GM12891 (cell line): ENCODE results near the gene CNOT11.

Experiments used
- PAX5 ChIP-seq: IDR thresholded peaks from 2 replicates; pipeline ENCODE4 v1.6.1; 2011; ENCODE audit warnings: low read length, moderate library complexity, mild to moderate bottlenecking; ENCODE audit not compliant: insufficient read depth, severe bottlenecking
- POLR2A ChIP-seq: IDR thresholded peaks from 2 replicates; pipeline ENCODE4 v1.6.1; 2011; ENCODE audit warnings: low read depth, low read length, control low read depth
- POLR2AphosphoS5 ChIP-seq: IDR thresholded peaks from 2 replicates; pipeline ENCODE4 v1.6.1; 2011; ENCODE audit warnings: low read depth, low read length, control low read depth
- POU2F2 ChIP-seq: IDR thresholded peaks from 2 replicates; pipeline ENCODE4 v1.6.1; 2011; ENCODE audit warnings: low read depth, mild to moderate bottlenecking, control low read depth, low read length, moderate library complexity
- SPI1 ChIP-seq: IDR thresholded peaks from 2 replicates; pipeline ENCODE4 v1.6.1; 2011; ENCODE audit warnings: low read depth, low read length, control low read depth
- TAF1 ChIP-seq: IDR thresholded peaks from 2 replicates; pipeline ENCODE4 v1.6.1; 2011; ENCODE audit warnings: low read depth, low read length, control low read depth

DNA sequence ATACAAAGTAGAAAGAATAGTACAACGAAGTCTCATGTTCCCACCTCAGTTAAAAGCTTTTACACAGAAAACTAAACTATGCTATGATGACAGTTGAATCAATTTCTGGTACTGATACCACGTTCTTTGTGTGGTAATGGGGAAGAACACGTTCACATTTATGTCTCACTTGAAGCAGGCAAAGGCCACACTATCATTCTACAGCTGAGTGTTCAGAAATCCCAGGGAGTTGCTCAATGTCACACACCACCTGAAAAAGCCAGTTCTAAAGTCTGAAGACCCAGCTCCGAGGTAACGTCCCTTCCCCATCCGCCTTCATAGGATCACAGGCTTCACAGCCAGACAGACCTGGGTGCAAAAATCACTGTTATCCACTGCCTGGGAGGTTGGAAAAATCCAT, 46.9 kb downstream of the CNOT11 start:
- TF ChIP-seq POLR2A (no peak), SPI1 (no peak), POLR2AphosphoS5 (no peak), TAF1 (no peak), PAX5 (no peak), POU2F2 (no peak)
